NCI-H1417 (cell line): ENCODE measurements around the gene CPN2.

Source experiments
- DNase-seq, 3 experiments: peaks; one replicate each; lab custom pipeline; 2025; lab: John Stamatoyannopoulos, UW

CPN2 gene

DNA sequence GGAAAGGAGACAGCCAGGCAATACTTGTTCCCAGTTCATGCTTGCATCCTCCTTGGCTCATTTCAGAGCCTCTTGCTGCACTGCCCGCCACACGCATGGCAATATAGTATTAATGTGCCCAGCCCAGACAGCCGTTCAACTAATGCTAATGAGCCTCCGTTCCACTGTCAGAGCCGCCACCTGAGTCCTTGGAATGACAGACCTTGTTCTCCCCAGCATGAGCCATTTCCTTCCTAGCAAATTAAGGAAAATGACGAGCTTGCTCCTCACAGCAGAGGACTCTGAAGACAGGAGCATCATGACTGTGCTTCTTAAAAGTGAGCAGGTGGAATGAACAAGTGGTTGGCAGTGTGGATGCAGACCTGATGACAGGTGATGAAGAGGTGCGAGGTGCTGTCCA, 29.2 kb upstream of the CPN2 start:
- peak in 2 of 3 experiments; percentile 41 to 65 for DNase-seq

GRCh38 chr3:194379651-194380050, 28.5 kb upstream of the CPN2 start:
- DNase-seq = peak in 2 of 3 experiments; percentile 71 to 86

- DNase-seq = no peak
Observed at GRCh38 chr3:194379231-194379630, 28.1 kb upstream of the CPN2 start.

DNA sequence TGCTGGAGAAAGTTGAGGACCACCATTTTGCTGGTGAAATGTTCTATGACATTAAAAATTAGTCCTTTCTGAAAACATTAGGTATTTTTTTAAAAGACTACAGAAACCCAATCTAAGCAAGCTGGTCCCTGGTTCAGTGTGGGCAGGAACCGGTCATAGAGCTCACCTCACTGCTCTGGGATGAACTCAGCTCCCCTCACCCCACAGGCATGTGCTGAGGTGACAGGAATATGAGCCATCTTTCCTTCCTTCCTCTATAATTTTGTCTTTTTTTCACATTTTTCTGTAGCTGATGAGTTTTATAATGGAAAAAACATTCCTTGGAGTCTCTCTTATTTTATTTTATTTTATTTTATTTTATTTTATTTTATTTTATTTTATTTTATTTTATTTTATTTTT, 26.6 kb upstream of the CPN2 start:
- no peak for DNase-seq

DNA sequence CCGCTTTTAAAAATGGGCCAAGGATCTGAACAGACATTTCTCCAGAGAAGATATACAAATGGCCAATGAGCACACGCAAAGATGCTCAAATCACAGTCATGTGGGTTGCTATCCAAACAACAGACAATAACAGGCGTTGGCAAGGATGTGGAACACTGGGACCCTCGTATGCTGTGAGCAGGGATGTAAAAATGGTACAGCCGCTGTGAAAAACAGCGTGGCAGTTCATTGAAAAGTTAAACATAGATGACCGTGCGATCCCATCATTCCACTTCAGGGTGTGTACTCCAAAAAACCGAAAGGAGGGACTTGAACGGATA, 25.1 kb upstream of the CPN2 start:
- DNase-seq = no peak

DNA sequence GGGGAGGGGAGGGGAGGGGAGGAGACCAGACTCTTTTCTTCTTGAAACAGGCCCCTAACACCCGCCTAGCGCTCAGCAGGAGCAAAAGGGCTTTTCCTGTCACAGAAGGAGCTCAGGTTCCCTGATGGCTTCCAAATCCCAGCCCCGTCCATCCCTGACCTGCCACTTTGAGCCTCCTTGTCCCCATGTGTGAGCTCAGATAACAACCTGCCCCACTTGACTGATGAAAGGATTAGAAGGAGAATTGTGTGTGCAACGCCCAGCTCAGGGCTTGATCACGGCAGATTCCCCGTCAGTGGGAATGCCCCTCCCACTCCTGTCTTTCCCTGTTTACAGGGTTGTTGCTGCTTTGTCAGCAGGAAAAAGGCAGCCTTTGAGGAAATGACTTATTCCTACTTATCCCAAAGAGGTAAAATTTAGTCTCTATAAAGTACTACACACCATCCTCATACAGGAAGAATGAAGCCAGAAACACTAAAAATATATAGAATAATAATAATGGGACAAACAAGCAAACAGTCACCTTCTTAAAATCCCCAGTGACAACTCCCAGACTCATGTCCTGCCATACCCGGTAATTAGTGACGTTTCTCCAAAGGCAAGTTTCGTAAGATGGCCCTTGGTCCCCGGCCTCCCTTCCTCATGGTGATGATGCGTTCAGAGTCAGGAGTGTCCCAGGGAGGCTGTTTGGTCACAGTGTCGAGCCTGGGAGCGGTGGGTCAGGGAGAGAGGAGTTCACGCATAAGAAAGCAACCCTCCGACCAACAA, 24.5 kb upstream of the CPN2 start:
- peak; percentile 62 to 85 (median 72) for DNase-seq

GRCh38 chr3:194374935-194375334, 23.8 kb upstream of the CPN2 start:
- no peak for DNase-seq

- no peak for DNase-seq
Observed at GRCh38 chr3:194373899-194374298, 22.8 kb upstream of the CPN2 start.

GRCh38 chr3:194373028-194373427, 21.9 kb upstream of the CPN2 start:
- DNase-seq = no peak

DNA sequence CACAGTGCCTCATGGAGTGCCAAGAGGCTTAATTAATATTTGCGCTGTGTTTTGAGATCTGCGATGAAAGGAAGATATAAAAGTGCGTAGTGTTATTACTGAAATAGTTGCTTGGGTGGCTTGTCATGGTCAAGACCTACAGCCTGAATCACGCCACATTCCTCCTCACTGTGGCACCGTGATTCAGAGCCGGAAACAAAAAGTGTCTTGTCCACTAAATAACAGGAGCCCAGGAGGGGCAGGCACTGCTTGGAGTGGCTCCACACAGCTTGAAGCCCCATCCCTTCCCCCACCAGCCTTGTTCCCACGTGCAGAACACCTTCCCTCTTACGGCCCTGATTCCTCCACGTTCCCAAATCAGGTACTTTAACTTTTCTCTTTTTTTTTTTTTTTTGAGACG, 19.6 kb upstream of the CPN2 start:
- DNase-seq = peak in 2 of 3 experiments; percentile 62 to 75

DNA sequence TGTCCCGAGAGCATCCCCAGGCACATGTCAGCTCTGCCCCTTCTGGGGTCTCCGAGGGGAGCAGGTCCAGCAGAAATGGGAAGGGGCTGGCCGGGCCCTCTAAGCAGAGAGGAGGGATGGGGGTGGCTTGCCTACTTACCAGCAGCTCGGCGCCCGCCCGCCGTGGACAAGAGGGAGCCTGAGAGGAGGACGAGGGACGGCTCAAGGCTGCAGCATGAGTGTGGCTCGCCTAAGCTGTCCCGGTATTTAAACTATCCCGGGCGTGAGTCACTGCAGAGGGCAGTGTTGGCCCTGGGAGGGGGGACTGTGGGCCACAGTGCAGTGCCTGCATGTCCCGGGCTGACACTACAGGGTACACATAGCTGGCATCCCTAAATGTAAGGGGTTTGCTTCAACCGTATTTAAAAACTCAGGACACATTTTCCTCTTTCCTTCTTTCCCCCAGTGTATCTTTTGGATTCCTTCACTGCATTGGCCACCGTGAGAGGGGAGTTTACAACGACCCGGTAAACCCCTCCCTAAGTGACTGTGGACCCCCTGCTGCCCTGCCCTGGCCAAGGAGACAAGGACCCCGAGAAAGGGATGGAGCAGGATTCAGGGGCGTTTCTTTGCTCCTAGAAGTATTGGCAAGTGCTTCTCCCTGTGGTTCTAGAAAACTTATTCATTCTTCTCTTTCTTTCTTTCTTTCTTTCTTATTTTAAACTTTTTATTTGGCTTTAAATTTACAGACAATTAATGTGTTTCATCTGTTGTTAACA, 18.6 kb upstream of the CPN2 start, which contains the start of gene LRRC15:
Gene LRRC15, minus strand, starts transcription at position 222 of the 758 bp plus-strand sequence. CDS start 8,700 bp downstream, outside the sequence.
- no peak for DNase-seq

DNA sequence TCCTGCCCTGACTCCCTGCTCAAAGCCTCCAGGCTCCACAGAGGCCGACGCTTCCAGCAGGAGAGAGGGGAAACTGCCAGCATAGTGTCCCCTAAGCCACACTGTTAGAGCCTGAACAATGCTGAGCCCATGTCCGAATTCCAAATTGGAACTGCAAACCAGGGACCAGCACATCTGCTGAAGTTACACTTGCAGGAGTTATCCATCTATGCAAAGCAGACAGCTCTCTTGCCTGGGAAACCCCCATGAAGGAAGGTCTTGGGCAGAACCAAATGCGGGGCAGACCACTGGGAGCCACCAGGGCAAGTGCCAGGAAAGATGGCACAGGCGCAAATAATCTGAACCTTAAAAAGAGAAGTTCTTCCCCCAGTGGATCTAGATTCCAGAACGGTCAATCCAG, 17.8 kb upstream of the CPN2 start:
- no peak for DNase-seq

- DNase-seq = peak in 2 of 3 experiments; percentile 37 to 63
Observed at GRCh38 chr3:194367992-194368841, 17.1 kb upstream of the CPN2 start.

DNA sequence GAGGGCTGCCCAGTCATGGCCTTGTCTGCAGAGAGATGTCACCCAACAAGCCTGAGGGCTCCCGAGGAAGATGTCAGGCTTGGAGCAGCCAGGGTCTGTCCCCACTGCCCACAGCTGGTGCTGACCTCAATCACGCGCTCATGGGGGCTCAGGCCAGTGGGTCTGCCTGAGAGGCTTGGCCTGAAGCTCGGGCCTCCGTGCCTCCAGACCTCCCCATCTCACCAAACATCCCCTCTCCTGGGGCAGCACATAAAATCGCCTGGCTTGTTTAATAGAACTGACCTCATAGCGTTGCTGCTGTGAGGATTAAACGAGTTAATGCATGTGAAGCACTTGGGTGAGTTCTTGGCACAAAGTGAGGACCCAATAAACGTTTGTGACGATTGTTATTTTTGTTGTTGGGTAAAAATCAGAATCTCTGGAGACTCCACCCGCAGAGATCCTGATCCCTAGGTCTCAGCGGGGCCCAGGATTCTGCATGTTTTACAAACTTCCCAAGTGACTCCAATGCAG, 14.9 kb upstream of the CPN2 start:
- DNase-seq = no peak

- DNase-seq = no peak
Observed at GRCh38 chr3:194365526-194365925, 14.4 kb upstream of the CPN2 start.

- DNase-seq = peak; percentile 24 to 99 (median 98)
Observed at GRCh38 chr3:194364652-194365434, 13.7 kb upstream of the CPN2 start.

DNA sequence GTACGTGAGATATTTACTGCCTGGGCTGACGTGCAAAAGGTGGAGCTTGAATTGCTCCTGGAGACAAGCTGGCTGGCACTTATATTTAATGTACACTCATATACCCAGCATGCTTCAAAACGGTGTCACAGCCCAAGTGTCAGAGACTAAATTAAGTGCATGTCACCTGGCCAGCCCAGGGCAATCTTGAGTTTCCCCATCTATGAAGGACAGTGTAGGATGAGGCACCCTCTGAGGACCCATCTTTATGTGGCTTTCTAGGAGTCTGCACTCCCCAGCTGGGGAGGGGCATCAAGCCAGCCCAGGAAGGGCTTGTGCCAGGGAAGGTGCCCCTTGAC, 13.2 kb upstream of the CPN2 start:
- DNase-seq = peak in 2 of 3 experiments; percentile 83 to 89

DNA sequence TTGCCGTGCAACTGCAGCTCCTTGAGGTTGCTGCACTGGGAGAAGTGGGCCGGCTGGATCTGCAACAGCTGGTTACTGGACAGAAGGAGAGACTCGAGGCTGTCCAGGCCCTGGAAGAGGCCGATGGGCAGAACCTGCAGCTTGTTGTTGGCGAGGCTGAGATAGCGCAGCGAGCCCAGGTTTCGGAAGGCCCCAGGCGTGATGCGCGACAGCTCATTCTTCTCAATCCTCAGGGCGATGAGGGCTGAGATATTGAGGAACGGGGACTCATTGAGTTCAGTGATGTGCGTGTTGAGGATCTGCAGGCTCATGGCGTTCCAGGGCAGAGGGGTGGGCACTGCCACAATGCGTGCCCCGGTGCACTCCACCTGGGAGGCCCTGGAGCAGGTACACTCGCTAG, 9.4 kb upstream of the CPN2 start:
- no peak for DNase-seq

GRCh38 chr3:194357681-194358080, 6.6 kb upstream of the CPN2 start:
- DNase-seq = no peak

GRCh38 chr3:194355379-194355778, 4.3 kb upstream of the CPN2 start:
- DNase-seq = no peak

DNA sequence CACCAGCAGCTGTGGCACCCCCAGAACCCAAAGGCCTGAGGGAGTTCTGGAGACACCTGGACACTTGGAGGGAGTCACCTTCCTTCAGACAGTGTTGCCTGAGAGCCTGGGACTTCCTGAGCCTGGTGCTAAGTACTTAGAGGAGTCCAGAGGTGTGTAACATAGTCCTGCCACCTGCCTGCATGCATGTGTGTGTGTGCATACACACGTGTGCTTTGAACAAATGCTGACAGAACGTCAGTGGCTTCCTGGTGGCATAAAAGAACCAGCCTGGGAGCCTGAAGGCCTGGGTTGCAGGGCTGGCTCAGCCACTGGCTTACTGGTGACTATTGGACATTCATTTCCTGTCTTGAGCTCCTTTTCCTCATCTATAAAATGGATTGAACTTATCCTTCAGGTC, 3.2 kb upstream of the CPN2 start:
- DNase-seq = no peak
